ENCODE results near the gene MEGF6.

Gene MEGF6

GRCh38 chr1:3509721-3510120, 101.6 kb downstream of the MEGF6 start:
- ATAC-seq (ENCODE audit: low read depth) (no peak), DNase-seq (ENCODE audit: low spot score) (no peak)
- TF ChIP-seq, protein P1, sequence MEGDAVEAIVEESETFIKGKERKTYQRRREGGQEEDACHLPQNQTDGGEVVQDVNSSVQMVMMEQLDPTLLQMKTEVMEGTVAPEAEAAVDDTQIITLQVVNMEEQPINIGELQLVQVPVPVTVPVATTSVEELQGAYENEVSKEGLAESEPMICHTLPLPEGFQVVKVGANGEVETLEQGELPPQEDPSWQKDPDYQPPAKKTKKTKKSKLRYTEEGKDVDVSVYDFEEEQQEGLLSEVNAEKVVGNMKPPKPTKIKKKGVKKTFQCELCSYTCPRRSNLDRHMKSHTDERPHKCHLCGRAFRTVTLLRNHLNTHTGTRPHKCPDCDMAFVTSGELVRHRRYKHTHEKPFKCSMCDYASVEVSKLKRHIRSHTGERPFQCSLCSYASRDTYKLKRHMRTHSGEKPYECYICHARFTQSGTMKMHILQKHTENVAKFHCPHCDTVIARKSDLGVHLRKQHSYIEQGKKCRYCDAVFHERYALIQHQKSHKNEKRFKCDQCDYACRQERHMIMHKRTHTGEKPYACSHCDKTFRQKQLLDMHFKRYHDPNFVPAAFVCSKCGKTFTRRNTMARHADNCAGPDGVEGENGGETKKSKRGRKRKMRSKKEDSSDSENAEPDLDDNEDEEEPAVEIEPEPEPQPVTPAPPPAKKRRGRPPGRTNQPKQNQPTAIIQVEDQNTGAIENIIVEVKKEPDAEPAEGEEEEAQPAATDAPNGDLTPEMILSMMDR (IDR thresholded peaks at IDR 0.05; ENCODE audit: poor library complexity, severe bottlenecking) = no peak
- Histone ChIP-seq H3K9me3 (ENCODE audit: severe bottlenecking) (no peaks in the 10 kb centered on the region), H3K27me3 (ENCODE audit: insufficient read depth, poor library complexity, severe bottlenecking) (no peaks in the 10 kb centered on the region), H3K27ac (ENCODE audit: poor library complexity, severe bottlenecking) (no peak overlapping the region), H3K4me3 (ENCODE audit: severe bottlenecking) (no peak overlapping the region), H3K4me1 (ENCODE audit: insufficient read depth, poor library complexity, severe bottlenecking) (peaks cover 2% of the 10 kb centered on the region), H3K36me3 (ENCODE audit: low read depth) (no peaks in the 10 kb centered on the region)

- Histone ChIP-seq H3K36me3 (ENCODE audit: low read depth) (no peaks in the 10 kb centered on the region), H3K4me3 (ENCODE audit: severe bottlenecking) (no peak overlapping the region), H3K27ac (ENCODE audit: poor library complexity, severe bottlenecking) (no peak overlapping the region), H3K9me3 (ENCODE audit: severe bottlenecking) (no peaks in the 10 kb centered on the region), H3K4me1 (ENCODE audit: insufficient read depth, poor library complexity, severe bottlenecking) (peaks cover 10% of the 10 kb centered on the region), H3K27me3 (ENCODE audit: insufficient read depth, poor library complexity, severe bottlenecking) (no peaks in the 10 kb centered on the region)
- ATAC-seq (ENCODE audit: low read depth) = no peak
- TF ChIP-seq, protein P1 (IDR thresholded peaks at IDR 0.05; ENCODE audit: poor library complexity, severe bottlenecking) = no peak
- no peak for DNase-seq (ENCODE audit: low spot score)
Observed at GRCh38 chr1:3508757-3509415, 102.4 kb downstream of the MEGF6 start.

GRCh38 chr1:3507636-3508275, 103.6 kb downstream of the MEGF6 start:
- Histone ChIP-seq H3K27ac (ENCODE audit: poor library complexity, severe bottlenecking) (no peak overlapping the region), H3K27me3 (ENCODE audit: insufficient read depth, poor library complexity, severe bottlenecking) (no peaks in the 10 kb centered on the region), H3K36me3 (ENCODE audit: low read depth) (no peaks in the 10 kb centered on the region), H3K4me1 (ENCODE audit: insufficient read depth, poor library complexity, severe bottlenecking) (peaks cover 12% of the 10 kb centered on the region), H3K9me3 (ENCODE audit: severe bottlenecking) (no peaks in the 10 kb centered on the region), H3K4me3 (ENCODE audit: severe bottlenecking) (no peak overlapping the region)
- no peak for DNase-seq (ENCODE audit: low spot score)
- ATAC-seq (ENCODE audit: low read depth) = no peak
- TF ChIP-seq, protein P1 (IDR thresholded peaks at IDR 0.05; ENCODE audit: poor library complexity, severe bottlenecking) = no peak

- no peak overlapping the region for H3K27ac ChIP-seq (ENCODE audit: poor library complexity, severe bottlenecking)
- H3K27me3 ChIP-seq (ENCODE audit: insufficient read depth, poor library complexity, severe bottlenecking) = no peaks in the 10 kb centered on the region
- H3K36me3 ChIP-seq (ENCODE audit: low read depth) = no peaks in the 10 kb centered on the region
- H3K4me1 ChIP-seq (ENCODE audit: insufficient read depth, poor library complexity, severe bottlenecking) = peaks cover 12% of the 10 kb centered on the region
- no peak for DNase-seq (ENCODE audit: low spot score)
- H3K4me3 ChIP-seq (ENCODE audit: severe bottlenecking) = no peak overlapping the region
- no peaks in the 10 kb centered on the region for H3K9me3 ChIP-seq (ENCODE audit: severe bottlenecking)
- no peak for ATAC-seq (ENCODE audit: low read depth)
- TF ChIP-seq, protein P1 (IDR thresholded peaks at IDR 0.05; ENCODE audit: poor library complexity, severe bottlenecking) = no peak
Observed at GRCh38 chr1:3506943-3507342, 104.4 kb downstream of the MEGF6 start.

GRCh38 chr1:3506041-3506440, 105.3 kb downstream of the MEGF6 start:
- no peak overlapping the region for H3K27ac ChIP-seq (ENCODE audit: poor library complexity, severe bottlenecking)
- H3K4me3 ChIP-seq (ENCODE audit: severe bottlenecking) = no peak overlapping the region
- TF ChIP-seq, protein P1 (IDR thresholded peaks at IDR 0.05; ENCODE audit: poor library complexity, severe bottlenecking) = no peak
- H3K36me3 ChIP-seq (ENCODE audit: low read depth) = no peaks in the 10 kb centered on the region
- peaks cover 12% of the 10 kb centered on the region for H3K4me1 ChIP-seq (ENCODE audit: insufficient read depth, poor library complexity, severe bottlenecking)
- ATAC-seq (ENCODE audit: low read depth) (no peak), DNase-seq (ENCODE audit: low spot score) (no peak)
- H3K27me3 ChIP-seq (ENCODE audit: insufficient read depth, poor library complexity, severe bottlenecking) = no peaks in the 10 kb centered on the region
- no peaks in the 10 kb centered on the region for H3K9me3 ChIP-seq (ENCODE audit: severe bottlenecking)
